OCI-LY7 (cell line): ENCODE data around the gene GRIN2D. TPM values are rescaled to one million over a fixed set of nuclear protein-coding genes. Genes with fewer than 3 reads are reported as not detected.

ENCODE experiments used
- BruUV-seq: library from RNA; stranded (reverse); fragments of 400-500 nt; replicated peaks from 2 replicates; lab custom pipeline; 2021; lab: Mats Ljungman, UMichigan
- CTCF ChIA-PET: fragments of 300-600 bp; sonication (Branson Sonifier 250); formaldehyde crosslinking; loops from one replicate; lab custom pipeline; 2022; ENCODE audit warnings: antibody characterized with exemption; ENCODE audit not compliant: unreplicated experiment; lab: Charles Lee
- POLR2A ChIA-PET: fragments of 300-600 bp; sonication (Branson Sonifier 250); formaldehyde crosslinking; loops from one replicate; lab custom pipeline; 2022; ENCODE audit warnings: antibody characterized with exemption; lab: Charles Lee
- DNase-seq: peaks from one replicate; pipeline ENCODE4 v3.0.0-alpha.2; 2015; ENCODE audit warnings: low spot score
- H2AFZ ChIP-seq: fragments of 200-600 bp; sonication (generic), shearing (Covaris generic); 2 replicates; pipeline ENCODE4 v1.6.1; 2014; ENCODE audit warnings: mild to moderate bottlenecking, antibody characterized with exemption, low read length, moderate library complexity
- H3K27ac ChIP-seq: fragments of 200-600 bp; sonication (generic); 2 replicates; pipeline ENCODE4 v1.5.1; 2014; ENCODE audit warnings: mixed run types, low read depth, mild to moderate bottlenecking, moderate library complexity, low read length, inconsistent platforms; ENCODE audit not compliant: poor library complexity, severe bottlenecking
- H3K36me3 ChIP-seq: fragments of 200-600 bp; sonication (generic); 2 replicates; pipeline ENCODE4 v1.6.1; 2014; ENCODE audit warnings: mild to moderate bottlenecking, antibody characterized with exemption, low read length, moderate library complexity, mixed read lengths; ENCODE audit not compliant: insufficient read depth
- H3K4me1 ChIP-seq: fragments of 200-600 bp; sonication (generic); 2 replicates; pipeline ENCODE4 v1.5.1; 2014; ENCODE audit warnings: mild to moderate bottlenecking, low read length; ENCODE audit not compliant: insufficient read depth, poor library complexity, severe bottlenecking
- H3K4me2 ChIP-seq: fragments of 200-600 bp; sonication (generic); 2 replicates; pipeline ENCODE4 v1.6.1; 2014; ENCODE audit warnings: mild to moderate bottlenecking, low read length
- H3K4me3 ChIP-seq: fragments of 200-600 bp; sonication (generic); 2 replicates; pipeline ENCODE4 v1.5.1; 2014; ENCODE audit warnings: mild to moderate bottlenecking, low read depth, low read length; ENCODE audit not compliant: poor library complexity, severe bottlenecking
- H3K79me2 ChIP-seq: fragments of 200-600 bp; sonication (generic); 2 replicates; pipeline ENCODE4 v1.6.1; 2016; ENCODE audit warnings: low read depth, mild to moderate bottlenecking, low read length, moderate library complexity, mixed read lengths; ENCODE audit not compliant: insufficient read depth
- H3K9me2 ChIP-seq: fragments of 200-600 bp; sonication (generic); 2 replicates; pipeline ENCODE4 v1.6.1; 2016; ENCODE audit warnings: mild to moderate bottlenecking, low read length, mixed read lengths; ENCODE audit not compliant: insufficient read depth
- H3K9me3 ChIP-seq: fragments of 200-600 bp; sonication (generic); 2 replicates; pipeline ENCODE4 v1.6.1; 2014; ENCODE audit warnings: mild to moderate bottlenecking, mixed run types, low read length, mixed read lengths
- H4K20me1 ChIP-seq: fragments of 200-600 bp; sonication (generic); 2 replicates; pipeline ENCODE4 v1.6.1; 2014; ENCODE audit warnings: mild to moderate bottlenecking, antibody characterized with exemption, low read length, moderate library complexity, mixed read lengths; ENCODE audit not compliant: insufficient read depth
- CTCF ChIP-seq: fragments of 200-600 bp; sonication (generic); conservative IDR thresholded peaks from 2 replicates; pipeline ENCODE4 v1.5.1; 2014; ENCODE audit warnings: mild to moderate bottlenecking, antibody characterized with exemption, low read length, moderate library complexity, mixed read lengths
- EZH2phosphoT487 ChIP-seq: fragments of 200-600 bp; sonication (generic); IDR thresholded peaks from 2 replicates; pipeline ENCODE4 v1.6.1; 2018; ENCODE audit warnings: low read depth, borderline replicate concordance, mild to moderate bottlenecking, mixed run types, antibody characterized with exemption, low read length, moderate library complexity, mixed read lengths
- intact Hi-C: fragments of 100-400 bp; cut with micrococcal nuclease; formaldehyde crosslinking; loops from one replicate; pipeline ENCODE4 v1.10.0; 2022; ENCODE audit not compliant: unreplicated experiment
- total RNA-seq, 2 experiments: library from RNA; depleted of rRNA in 1 of 2; stranded (reverse); fragments of >200 nt in 1 of 2; shearing (Covaris generic) in 1 of 2; gene quantifications; 2 replicates each; pipeline ENCODE4 v1.2.3, GENCODE V29; 2014 to 2022

The GRIN2D gene
- total RNA-seq, 2 experiments from 2014 or later = 0.06 TPM; not detected in 1

- CTCF ChIA-PET = interaction anchor here (1.0 kb wide), 1 partner anchor 13 kb away, joined by 3 read pairs; no protein-coding TSS in a partner anchor
- no TSS peak for BruUV-seq
- Histone ChIP-seq H3K4me3 (no peak overlapping the region), H3K79me2 (no peaks in the 10 kb centered on the region), H3K4me2 (no peak overlapping the region), H3K9me3 (no peaks in the 10 kb centered on the region), H4K20me1 (no peaks in the 10 kb centered on the region), H3K9me2 (no peaks in the 10 kb centered on the region), H3K36me3 (no peaks in the 10 kb centered on the region; the same call in 1 of the 2 replicates), H3K4me1 (no peaks in the 10 kb centered on the region), H3K27ac (no peak overlapping the region), H2AFZ (no peak overlapping the region)
- POLR2A ChIA-PET = interaction anchor here (0.6 kb wide), 1 partner anchor 10 kb away, joined by 4 read pairs; no protein-coding TSS in a partner anchor
- no peak for TF ChIP-seq EZH2phosphoT487
- no peak for TF ChIP-seq CTCF
- no peak for DNase-seq
- intact Hi-C loops = no loop called here
Observed at GRCh38 chr19:48346191-48346590, 47.3 kb upstream of the GRIN2D start.

GRCh38 chr19:48348045-48348444 lies 45.4 kb upstream of the GRIN2D start:
- Histone ChIP-seq H2AFZ (no peak overlapping the region), H3K36me3 (no peaks in the 10 kb centered on the region; the same call in 1 of the 2 replicates), H3K79me2 (no peaks in the 10 kb centered on the region), H3K9me2 (no peaks in the 10 kb centered on the region), H3K9me3 (no peaks in the 10 kb centered on the region), H3K4me2 (no peak overlapping the region), H3K27ac (no peak overlapping the region), H4K20me1 (no peaks in the 10 kb centered on the region), H3K4me3 (no peak overlapping the region), H3K4me1 (no peaks in the 10 kb centered on the region)
- no TSS peak for BruUV-seq
- TF ChIP-seq CTCF = no peak
- no peak for TF ChIP-seq EZH2phosphoT487
- DNase-seq = no peak
- ChIA-PET POLR2A (interaction anchor here (0.7 kb wide), 1 partner anchor 15 kb away, joined by 3 read pairs; no protein-coding TSS in a partner anchor), CTCF (no interaction called here)
- intact Hi-C loops = no loop called here

GRCh38 chr19:48348737-48349136 lies 44.7 kb upstream of the GRIN2D start:
- Histone ChIP-seq H4K20me1 (no peaks in the 10 kb centered on the region), H3K36me3 (no peaks in the 10 kb centered on the region; the same call in 1 of the 2 replicates), H3K79me2 (no peaks in the 10 kb centered on the region), H3K27ac (no peak overlapping the region), H3K4me3 (no peak overlapping the region), H3K4me2 (no peak overlapping the region), H3K4me1 (no peaks in the 10 kb centered on the region), H2AFZ (no peak overlapping the region), H3K9me2 (no peaks in the 10 kb centered on the region), H3K9me3 (no peaks in the 10 kb centered on the region)
- no peak for DNase-seq
- intact Hi-C loops = no loop called here
- POLR2A ChIA-PET = no interaction called here
- BruUV-seq = no TSS peak
- TF ChIP-seq CTCF (no peak), EZH2phosphoT487 (no peak)
- CTCF ChIA-PET = no interaction called here
